Heart left ventricle (tissue), 16 donors: ENCODE measurements around the gene POLR1A. TPM values are rescaled to one million over a fixed set of nuclear protein-coding genes. Genes with fewer than 3 reads are reported as not detected.
"Not testable (repeated sequence)": the region's sequence is repeated elsewhere in the genome, so short reads cannot be mapped to it uniquely, and the experiment has no call there.

ENCODE experiments used
- ATAC-seq, 4 donors: fragments of 200-7000 bp; cut with Tn5 transposase; one replicate each; pipeline ENCODE4 v1.9.1; 2020 to 2022; ENCODE audit warnings: moderate library complexity in 4 of 4, mild to moderate bottlenecking in 3 of 4, moderate number of reproducible peaks in 1 of 4
- DNase-seq, 5 donors: peaks; one replicate each; pipeline ENCODE4 v3.0.0-alpha.2; 2020
- H3K27ac ChIP-seq, 12 donors: fragments of 200-600 bp; sonication (generic) in 4 of 12; one replicate each; pipeline versions ENCODE4 v1.5.0 to v1.8.0; 2016 to 2022; ENCODE audit warnings: mild to moderate bottlenecking in 2 of 12
- H3K27me3 ChIP-seq, 9 donors: fragments of 200-600 bp; sonication (generic) in 2 of 9; one replicate each; pipeline versions ENCODE4 v1.5.1 to v1.8.0; 2016 to 2022; ENCODE audit warnings: mild to moderate bottlenecking in 3 of 9
- H3K36me3 ChIP-seq, 9 donors: fragments of 200-600 bp; sonication (generic) in 2 of 9; one replicate each; pipeline versions ENCODE4 v1.5.0 to v1.8.0; 2018 to 2022; ENCODE audit warnings: mild to moderate bottlenecking in 2 of 9
- H3K4me1 ChIP-seq, 12 donors: fragments of 200-600 bp; sonication (generic) in 4 of 12; one replicate each; pipeline versions ENCODE4 v1.5.0 to v1.8.0; 2016 to 2022; ENCODE audit warnings: mild to moderate bottlenecking in 3 of 12
- H3K4me3 ChIP-seq, 12 donors: fragments of 200-600 bp; sonication (generic) in 4 of 12; one replicate each; pipeline versions ENCODE4 v1.5.0 to v1.8.0; 2017 to 2022; ENCODE audit warnings: mild to moderate bottlenecking in 9 of 12, moderate library complexity in 4 of 12
- H3K9me3 ChIP-seq, 12 donors: fragments of 200-600 bp; sonication (generic) in 4 of 12; one replicate each; pipeline versions ENCODE4 v1.5.0 to v1.8.0; 2016 to 2022; ENCODE audit warnings: mild to moderate bottlenecking in 1 of 12
- CTCF ChIP-seq, 12 donors: fragments of 200-600 bp; sonication (generic) in 4 of 12; IDR thresholded peaks; one replicate each; pipeline versions ENCODE4 v1.5.0 to v1.8.0; 2018 to 2022; ENCODE audit warnings: antibody characterized with exemption in 12 of 12, mild to moderate bottlenecking in 5 of 12
- POLR2A ChIP-seq, 2 donors: fragments of 450-650 bp; IDR thresholded peaks; one replicate each; pipeline ENCODE4 v1.6.1; 2017; ENCODE audit warnings: antibody characterized with exemption in 2 of 2, mild to moderate bottlenecking in 2 of 2, moderate library complexity in 2 of 2
- WGBS, 4 donors: extraction: QIAGEN DNeasy Blood & Tissue Kit in 2 of 4; methylation state at CpG; one replicate each; pipeline versions ENCODE4 v1.1.5 to v1.1.7; 2013 to 2018; 5-methylcytosine and 5-hydroxymethylcytosine counted together
- intact Hi-C, 10 donors: fragments of 100-400 bp; cut with DNase I; formaldehyde crosslinking; loops; one replicate each; pipeline versions ENCODE4 v1.11.1 to v1.14.2; 2022
- polyA plus RNA-seq, 2 donors: library from polyadenylated mRNA; stranded (reverse); fragments of 200-250 nt; gene quantifications; one replicate each; pipeline ENCODE4 v1.2.3, GENCODE V29; 2013
- total RNA-seq, 9 donors: library from RNA; depleted of rRNA in 2 of 9; stranded (reverse); fragments of >200 nt in 2 of 9; fragmentation: NEBNext Ultra II Directional in 3 of 9; extraction: Animal tissue kit (Norgen Biotek cat#: 25700) in 3 of 9; gene quantifications; one replicate each; pipeline versions ENCODE4 v1.1.0 to v1.2.4, GENCODE V29; 2016 to 2023
- donor health status: ischemic (EF 13 %, LVEDD 7.1; RV severe dilation, severe dysfunction).
- donor health status: healthy with polysubstance abuse.
- donor health status: DM: no; HTN: yes; CAD: no.
- donor health status: DM: no; HTN: no; CAD: no.
- donor health status: ischemic (EF 25% LVEDD 6.9; RV normal size, moderate dysfunction).
- donor health status: ischemic (EF 25% LVEDD 5.7; RV mildly dilated, moderate dysfunction).
- donor health status: healthy.
- donor health status: DM: yes; HTN: yes; CAD: no.
- donor health status: ischemic (EF 35%, LVEDD 5.7; RV mildly dilated, moderate dysfunction).
- donor health status: nonischemic (EF 11% LVEDD 7.7; RV severe dilation, severe dysfunction).
- donor health status: DM: yes; HTN: yes; CAD: no.
- donor health status: PGD.
- donor health status: ischemic (EF 29% LVEDD 5.4; RV normal size, mild dysfunction).
- donor health status: nonischemic (EF 23%, LVEDD 6.1; RV moderate dilation, normal function).

POLR1A gene
- total and polyA plus RNA-seq, 11 donors = 4.2 to 25.4 (median 17.7) TPM

- DNase-seq (peak in 1 of 5 donors; percentile 3), ATAC-seq (no peak)
- H3K4me3 ChIP-seq = no peak overlapping the region
- intact Hi-C loops = no loop called here
- TF ChIP-seq CTCF (IDR thresholded peaks at IDR 0.05) (no peak), POLR2A (IDR thresholded peaks at IDR 0.05) (no peak)
- H3K4me1 ChIP-seq = peaks cover 3 to 52% (median 31%) of the 10 kb centered on the region in 12 donors
- no peaks in the 10 kb centered on the region for H3K27me3 ChIP-seq
- H3K27ac ChIP-seq = peak overlapping the region in 1 of 12 donors; percentile 87
- no peaks in the 10 kb centered on the region for H3K36me3 ChIP-seq
- no peaks in the 10 kb centered on the region for H3K9me3 ChIP-seq
Measured at GRCh38 chr2:85992611-85993010, 113.1 kb downstream of the POLR1A start.

GRCh38 chr2:85992053-85992452, 113.6 kb downstream of the POLR1A start:
- H3K27me3 ChIP-seq, DNase-seq, H3K36me3 ChIP-seq, H3K27ac ChIP-seq, H3K4me3 ChIP-seq, ATAC-seq, H3K9me3 ChIP-seq, intact Hi-C loops: not testable (repeated sequence)
- H3K4me1 ChIP-seq = peaks cover 3 to 46% (median 26%) of the 10 kb centered on the region in 12 donors
- WGBS, 4 donors = 92 to 98% (median 98%) methylated on average over 9 of the region's 9 CpGs

DNA sequence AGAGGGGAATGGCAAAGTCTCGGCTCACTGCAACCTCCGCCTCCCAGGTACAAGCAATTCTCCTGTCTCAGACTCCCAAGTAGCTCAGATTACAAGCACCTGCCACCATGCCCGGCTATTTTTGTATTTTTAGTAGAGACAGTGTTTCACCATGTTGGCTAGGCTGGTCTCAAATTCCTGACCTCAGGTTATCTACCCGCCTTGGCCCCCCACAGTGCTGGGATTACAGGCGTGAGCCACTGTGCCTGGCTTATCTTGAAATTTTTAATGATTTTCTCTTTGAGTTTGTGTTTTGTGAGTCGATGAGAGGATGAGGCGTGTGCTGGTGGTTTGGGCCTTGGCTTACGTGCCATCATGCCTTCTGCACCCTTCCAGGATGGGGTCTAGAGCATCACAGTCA, 115.6 kb downstream of the POLR1A start:
- no peak overlapping the region for H3K27ac ChIP-seq

DNA sequence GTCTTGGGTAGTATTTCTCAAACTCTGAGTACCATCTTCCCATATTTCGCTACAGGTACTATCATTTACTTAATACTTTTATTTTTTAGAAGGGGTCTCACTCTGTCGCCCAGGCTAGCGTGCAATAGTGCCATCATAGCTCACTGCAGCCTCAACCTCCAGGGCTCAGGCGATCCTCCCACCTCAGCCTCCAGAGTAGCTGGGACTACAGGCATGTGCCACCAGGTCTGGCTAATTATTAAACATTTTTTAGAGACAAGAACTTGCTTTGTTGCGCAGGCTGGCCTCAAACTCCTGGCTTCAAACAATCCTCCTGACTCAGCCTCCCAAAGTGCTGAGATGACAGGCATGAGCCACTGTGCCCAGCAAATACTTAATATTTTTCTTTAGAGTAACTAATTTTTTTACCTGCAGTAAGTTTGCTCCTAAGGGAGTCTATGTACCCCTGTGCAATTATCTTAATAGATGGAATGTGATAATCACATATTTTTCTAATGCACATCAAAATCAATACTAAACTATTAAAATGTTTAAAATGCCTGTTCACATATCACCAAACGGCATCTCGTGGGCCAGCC, 116.3 kb downstream of the POLR1A start:
- H3K9me3 ChIP-seq = no peaks in the 10 kb centered on the region
- H3K27me3 ChIP-seq = peaks cover 0 to 9% (median 0%) of the 10 kb centered on the region in 9 donors
- DNase-seq (no peak), ATAC-seq (no peak)
- no peaks in the 10 kb centered on the region for H3K36me3 ChIP-seq
- peak overlapping the region in 1 of 12 donors; percentile 63 for H3K27ac ChIP-seq
- no peak overlapping the region for H3K4me3 ChIP-seq
- 83 to 90% (median 87%) methylated on average over 7 of the region's 7 CpGs for WGBS, 4 donors
- TF ChIP-seq POLR2A (IDR thresholded peaks at IDR 0.05) (no peak), CTCF (IDR thresholded peaks at IDR 0.05) (no peak)
- peaks cover 0 to 19% (median 9%) of the 10 kb centered on the region in 12 donors for H3K4me1 ChIP-seq
- intact Hi-C loops = no loop called here

More for the DNA sequence above, 115.6 kb downstream of the POLR1A start:
- intact Hi-C loops = no loop called here
- peaks cover 0 to 3% (median 0%) of the 10 kb centered on the region in 9 donors for H3K27me3 ChIP-seq
- H3K9me3 ChIP-seq = no peaks in the 10 kb centered on the region
- DNase-seq = no peak
- no peak overlapping the region for H3K4me3 ChIP-seq
- no peak for TF ChIP-seq POLR2A (IDR thresholded peaks at IDR 0.05)
- TF ChIP-seq CTCF (IDR thresholded peaks at IDR 0.05) = no peak
- no peak for ATAC-seq
- H3K4me1 ChIP-seq = peaks cover 0 to 26% (median 13%) of the 10 kb centered on the region in 12 donors
- whole genome bisulfite sequencing, 4 donors = 90 to 95% (median 94%) methylated on average over 8 of the region's 8 CpGs
- H3K36me3 ChIP-seq = no peaks in the 10 kb centered on the region

DNA sequence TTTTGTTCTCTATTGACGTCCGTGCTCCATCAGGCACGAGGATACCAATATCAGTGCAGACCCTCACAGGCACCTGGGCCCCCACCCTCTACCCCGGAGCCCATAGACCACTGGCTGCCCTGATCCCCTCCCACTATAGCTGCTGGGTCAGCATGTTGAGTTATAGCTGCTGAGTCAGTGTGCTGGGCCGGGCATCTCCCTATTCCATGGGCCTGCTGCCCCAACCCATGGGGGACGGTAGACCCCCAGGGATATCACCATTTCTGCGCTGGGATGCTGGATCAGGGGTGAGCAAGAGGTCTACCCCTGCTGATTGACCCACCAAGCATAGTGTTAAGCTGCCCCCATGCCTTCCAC, 116.8 kb downstream of the POLR1A start:
- peak in 1 of 4 donors; percentile 35 for ATAC-seq
- TF ChIP-seq POLR2A (IDR thresholded peaks at IDR 0.05) (no peak), CTCF (IDR thresholded peaks at IDR 0.05) (no peak)
- intact Hi-C loops = no loop called here

More for the DNA sequence above, 116.8 kb downstream of the POLR1A start:
- no peak overlapping the region for H3K4me3 ChIP-seq
- peaks cover 0 to 15% (median 4%) of the 10 kb centered on the region in 12 donors for H3K4me1 ChIP-seq
- peak overlapping the region in 1 of 12 donors; percentile 63 for H3K27ac ChIP-seq
- H3K9me3 ChIP-seq = no peaks in the 10 kb centered on the region
- no peaks in the 10 kb centered on the region for H3K36me3 ChIP-seq
- DNase-seq = no peak
- WGBS, 4 donors = 87 to 97% (median 94%) methylated on average over 7 of the region's 7 CpGs
- peaks cover 0 to 13% (median 0%) of the 10 kb centered on the region in 9 donors for H3K27me3 ChIP-seq
